HG03442 (cell line): ENCODE data around the gene DENND1A.
"Not testable (repeated sequence)": the region's sequence is repeated elsewhere in the genome, so short reads cannot be mapped to it uniquely, and the experiment has no call there.

Experiments used
- ATAC-seq: cut with Tn5 transposase; IDR thresholded peaks from one replicate; pipeline ENCODE4 v1.9.1; 2021; ENCODE audit warnings: mild to moderate bottlenecking, moderate library complexity; ENCODE audit not compliant: unreplicated experiment

DENND1A gene

GRCh38 chr9:123742009-123742767 lies 187.7 kb downstream of the DENND1A start:
- no peak for ATAC-seq

- no peak for ATAC-seq
These were observed 188.7 kb downstream of the DENND1A start for GRCh38 chr9:123741214-123741613.

- no peak for ATAC-seq
These were observed 190.0 kb downstream of the DENND1A start for GRCh38 chr9:123739902-123740301.

GRCh38 chr9:123739387-123739786 lies 190.5 kb downstream of the DENND1A start:
- ATAC-seq, result no peak

- ATAC-seq, result no peak
These were observed 191.3 kb downstream of the DENND1A start for GRCh38 chr9:123738648-123739047.

- ATAC-seq, result no peak
These were observed 194.6 kb downstream of the DENND1A start for GRCh38 chr9:123735376-123735775.

- not testable (repeated sequence) for ATAC-seq
These were observed 201.4 kb downstream of the DENND1A start for GRCh38 chr9:123728571-123728970.

- ATAC-seq, result no peak
These were observed 202.6 kb downstream of the DENND1A start for GRCh38 chr9:123727332-123727731.

GRCh38 chr9:123725389-123725788 lies 204.5 kb downstream of the DENND1A start:
- ATAC-seq, result no peak

- no peak for ATAC-seq
These were observed 205.6 kb downstream of the DENND1A start for GRCh38 chr9:123724211-123724796.

- ATAC-seq, result no peak
These were observed 206.6 kb downstream of the DENND1A start for GRCh38 chr9:123723135-123723875.

GRCh38 chr9:123722378-123722777 lies 207.5 kb downstream of the DENND1A start:
- ATAC-seq, result no peak

GRCh38 chr9:123718188-123718587 lies 211.7 kb downstream of the DENND1A start:
- no peak for ATAC-seq

- no peak for ATAC-seq
These were observed 212.2 kb downstream of the DENND1A start for GRCh38 chr9:123717581-123718175.

- no peak for ATAC-seq
These were observed 213.5 kb downstream of the DENND1A start for GRCh38 chr9:123716339-123716945.

GRCh38 chr9:123715258-123715657 lies 214.7 kb downstream of the DENND1A start:
- ATAC-seq, result no peak

GRCh38 chr9:123713282-123713681 lies 216.6 kb downstream of the DENND1A start:
- ATAC-seq, result no peak

GRCh38 chr9:123712399-123712798 lies 217.5 kb downstream of the DENND1A start:
- no peak for ATAC-seq

GRCh38 chr9:123710299-123710698 lies 219.6 kb downstream of the DENND1A start:
- no peak for ATAC-seq

- no peak for ATAC-seq
These were observed 227.4 kb downstream of the DENND1A start for GRCh38 chr9:123702483-123702882.

- ATAC-seq, result no peak
These were observed 232.2 kb downstream of the DENND1A start for GRCh38 chr9:123697686-123698085.
